Pons (tissue), 1 donor: ENCODE measurements around the gene AKAP10.
"Not testable (repeated sequence)": the region's sequence is repeated elsewhere in the genome, so short reads cannot be mapped to it uniquely, and the experiment has no call there.

ENCODE experiments used
- DNase-seq: peaks from one replicate; pipeline ENCODE4 v3.0.0-alpha.2; 2016; ENCODE audit warnings: low spot score

Gene AKAP10

GRCh38 chr17:19933221-19933620, 44.4 kb downstream of the AKAP10 start:
- no peak for DNase-seq

DNA sequence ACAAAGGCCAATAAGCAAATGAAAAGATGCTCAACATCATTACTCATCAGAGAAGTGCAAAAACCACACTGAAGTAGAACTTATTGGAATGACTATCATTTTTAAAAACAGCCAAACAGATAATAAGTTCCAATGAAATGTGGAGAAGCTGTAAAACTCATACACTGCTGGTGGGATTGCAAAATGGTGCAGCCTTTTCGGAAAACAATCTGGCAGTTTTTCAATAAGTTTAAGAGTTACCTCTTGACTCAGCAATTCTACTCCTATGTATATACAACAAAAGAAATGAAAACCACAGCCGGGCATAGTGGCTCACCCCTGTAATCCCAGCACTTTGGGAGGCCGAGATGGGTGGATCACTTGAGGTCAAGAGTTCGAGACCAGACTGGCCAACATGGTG, 49.3 kb downstream of the AKAP10 start:
- DNase-seq = no peak

GRCh38 chr17:19915245-19915978, 62.2 kb downstream of the AKAP10 start:
- DNase-seq = no peak

- DNase-seq = no peak
Observed at GRCh38 chr17:19911033-19911432, 66.6 kb downstream of the AKAP10 start.

GRCh38 chr17:19909139-19909538, 68.5 kb downstream of the AKAP10 start:
- no peak for DNase-seq

- DNase-seq = peak; percentile 17
Observed at GRCh38 chr17:19905502-19905901, 72.1 kb downstream of the AKAP10 start.

- peak; percentile 79 for DNase-seq
Observed at GRCh38 chr17:19904924-19905323, 72.7 kb downstream of the AKAP10 start.

- DNase-seq = no peak
Observed at GRCh38 chr17:19904412-19904811, 73.2 kb downstream of the AKAP10 start.

- DNase-seq = no peak
Observed at GRCh38 chr17:19900809-19901208, 76.8 kb downstream of the AKAP10 start.

GRCh38 chr17:19897903-19898302, 79.7 kb downstream of the AKAP10 start:
- no peak for DNase-seq

DNA sequence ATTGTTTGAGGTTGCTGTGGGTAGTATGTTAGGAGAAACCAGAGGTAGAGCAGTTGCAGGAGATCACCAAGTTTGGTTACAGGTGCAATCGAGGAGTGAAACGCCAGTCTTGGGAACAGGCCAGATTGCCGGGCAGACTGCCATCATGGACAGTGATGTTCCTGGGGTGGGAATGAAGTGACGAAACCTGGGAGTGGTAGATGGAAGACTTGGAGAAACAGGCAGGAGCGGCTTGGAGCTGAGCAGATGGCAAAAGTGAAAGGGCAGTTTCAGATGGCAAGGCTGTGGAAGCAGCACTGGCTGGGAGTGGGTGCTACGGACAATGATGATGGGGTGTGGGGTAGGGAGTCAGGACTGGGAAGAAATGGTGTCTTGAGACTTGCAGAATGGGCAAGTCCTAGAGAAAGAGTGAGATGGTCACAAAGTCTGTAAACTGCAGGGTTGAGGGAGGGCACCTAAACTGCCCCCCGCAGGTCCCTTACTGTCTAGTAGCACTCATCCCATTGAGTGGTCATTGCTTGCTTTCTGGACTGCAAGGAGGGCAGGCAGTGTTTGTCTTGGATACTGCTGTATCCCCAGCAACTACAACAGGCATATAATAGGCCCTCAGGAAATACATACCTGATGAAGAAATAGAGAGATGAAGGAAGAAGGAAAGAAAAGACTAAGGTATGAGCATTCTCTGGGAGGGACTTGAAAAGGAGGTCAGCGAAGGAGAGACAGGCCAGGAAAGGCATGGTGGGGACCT, 80.4 kb downstream of the AKAP10 start:
- no peak for DNase-seq

DNA sequence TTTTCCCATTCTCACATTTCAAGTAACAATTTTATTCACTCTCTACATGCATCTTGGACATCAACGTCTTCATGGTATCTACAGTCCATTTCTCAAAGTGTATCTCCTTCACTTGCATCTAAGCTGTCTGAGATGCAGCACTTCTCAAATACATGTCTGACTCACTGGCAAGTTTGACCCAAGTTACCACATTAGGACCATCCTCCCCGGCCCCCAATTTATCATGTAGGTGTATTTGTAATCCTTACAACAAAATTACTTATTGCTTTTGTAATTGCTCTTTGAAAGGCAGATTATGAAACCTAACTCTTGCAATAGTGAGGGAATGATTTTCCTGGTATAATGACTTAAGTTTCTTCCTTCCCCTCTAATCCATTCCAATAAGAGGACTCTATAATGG, 80.9 kb downstream of the AKAP10 start:
- no peak for DNase-seq

DNA sequence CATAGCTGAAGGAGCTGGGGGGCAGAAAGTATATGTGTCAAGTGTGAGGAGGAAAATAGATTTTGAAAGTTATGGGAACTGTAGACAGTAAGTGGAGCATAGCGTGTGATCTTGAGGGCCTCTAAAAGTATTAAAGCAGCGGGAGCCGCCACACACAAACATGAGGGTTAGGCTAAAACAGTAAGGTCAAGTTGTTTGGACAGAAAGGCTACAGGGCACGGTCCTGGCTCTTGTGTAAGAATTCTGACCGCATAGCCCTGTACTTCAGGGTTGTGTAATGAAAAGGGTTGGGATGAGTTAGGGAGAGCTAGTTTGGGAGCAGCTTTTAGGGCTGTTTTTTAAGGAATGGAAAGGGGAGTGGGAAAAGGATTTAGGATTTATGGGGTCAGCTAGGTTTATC, 87.1 kb downstream of the AKAP10 start:
- not testable (repeated sequence) for DNase-seq

- DNase-seq = not testable (repeated sequence)
Observed at GRCh38 chr17:19890001-19890400, 87.6 kb downstream of the AKAP10 start.

DNA sequence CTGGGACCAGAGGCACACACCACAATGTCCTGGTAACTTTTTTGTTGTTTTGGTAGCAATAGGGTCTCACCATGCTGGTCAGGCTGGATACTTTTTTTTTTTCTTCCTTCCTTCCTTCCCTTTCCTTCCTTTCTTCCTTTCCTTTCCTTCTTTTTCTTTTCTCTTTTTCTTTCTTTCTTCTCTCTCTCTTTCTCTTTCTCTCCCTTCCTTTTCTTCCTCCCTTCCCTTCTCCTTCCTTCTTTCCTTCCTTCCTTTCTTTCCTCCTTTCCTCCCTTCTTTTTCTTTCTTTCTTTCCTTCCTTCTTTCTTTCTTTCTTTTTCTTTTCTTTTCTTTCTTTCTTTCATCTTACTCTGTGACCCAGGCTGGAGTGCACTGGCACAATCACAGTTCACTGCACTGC, 91.5 kb downstream of the AKAP10 start:
- DNase-seq = no peak

DNA sequence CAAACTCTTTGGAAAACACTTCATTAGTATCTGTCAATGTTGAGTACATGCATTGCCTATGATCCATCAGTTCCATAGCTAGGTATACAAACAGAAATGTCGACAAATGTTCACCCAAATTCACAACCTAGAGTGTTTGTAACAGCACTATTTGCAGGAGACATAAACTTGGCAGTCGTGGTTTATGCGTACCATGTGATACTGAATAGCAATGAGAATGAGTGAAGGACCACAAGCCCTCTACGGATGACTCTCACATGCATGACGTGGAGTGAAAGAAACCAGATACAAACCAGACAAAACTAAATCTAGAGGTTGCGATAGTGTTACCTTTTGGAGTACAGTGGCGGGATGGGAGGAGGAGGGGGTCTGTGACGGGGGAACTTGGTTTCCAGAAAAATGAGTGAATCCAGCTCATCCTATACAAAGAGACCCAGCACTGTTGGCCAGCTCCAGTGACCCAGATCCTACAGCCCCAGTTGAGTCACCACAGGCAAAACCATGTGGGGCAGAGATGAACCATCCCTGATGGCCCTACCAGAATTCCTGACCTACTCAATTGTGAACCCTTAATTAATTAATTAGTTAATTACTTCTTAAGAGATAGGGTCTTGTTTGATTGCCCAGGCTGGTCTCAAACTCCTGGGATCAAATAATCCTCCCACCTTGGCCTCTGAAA, 94.0 kb downstream of the AKAP10 start:
- no peak for DNase-seq

- no peak for DNase-seq
Observed at GRCh38 chr17:19880393-19880792, 97.2 kb downstream of the AKAP10 start.

DNA sequence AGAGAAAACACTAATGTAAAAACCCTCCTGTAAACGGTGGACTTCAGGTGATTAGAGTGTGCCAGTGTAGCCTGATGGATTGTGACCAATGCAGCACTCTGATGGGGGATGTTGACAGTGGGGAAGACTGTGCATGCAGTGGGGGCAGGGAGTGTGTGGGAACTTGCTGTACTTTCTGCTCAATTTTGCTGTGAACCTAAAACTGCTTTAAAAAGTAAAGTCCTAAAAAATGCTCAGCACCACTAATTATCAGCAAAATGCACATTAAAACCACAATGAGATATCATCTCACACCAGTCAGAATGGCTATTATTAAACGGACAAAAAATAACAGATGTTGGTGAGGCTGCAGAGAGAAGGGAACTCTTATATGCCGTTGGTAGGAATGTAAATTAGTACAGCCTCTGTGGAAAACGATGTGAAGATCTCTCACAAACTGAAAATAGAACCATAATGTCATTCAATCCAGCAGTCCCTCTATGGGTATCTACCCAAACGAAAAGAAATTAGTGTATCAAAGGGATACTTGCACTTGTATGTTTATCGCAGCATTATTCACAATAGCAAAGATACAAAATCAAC, 100.2 kb downstream of the AKAP10 start:
- DNase-seq = no peak

- peak; percentile 84 for DNase-seq
Observed at GRCh38 chr17:19876529-19877161, 101.0 kb downstream of the AKAP10 start.

GRCh38 chr17:19874256-19874655, 103.4 kb downstream of the AKAP10 start:
- no peak for DNase-seq

DNA sequence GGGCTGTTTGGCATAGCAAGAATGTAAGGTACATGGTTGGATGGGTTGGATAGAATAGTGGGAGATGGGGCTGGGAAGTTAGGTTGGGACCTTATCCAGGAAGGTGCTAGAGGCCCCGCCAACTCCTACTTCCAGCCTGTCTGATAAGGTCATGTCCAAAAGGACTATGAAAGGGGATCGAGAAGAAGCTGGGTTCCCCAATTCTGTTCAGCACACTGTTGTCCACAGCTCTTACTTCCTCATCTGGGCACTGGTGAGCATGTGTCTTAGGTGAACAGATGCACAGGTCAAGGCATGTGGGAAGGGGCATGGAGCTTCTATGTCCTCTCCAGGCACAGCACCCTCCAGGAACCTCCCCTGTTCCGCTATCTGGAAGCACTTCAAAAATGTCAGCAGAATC, 104.3 kb downstream of the AKAP10 start:
- DNase-seq = peak; percentile 36

- no peak for DNase-seq
Observed at GRCh38 chr17:19868079-19868395, 109.6 kb downstream of the AKAP10 start.
